Peyer's patch (tissue), 4 donors: ENCODE results near the gene LRRC75B. TPM values are rescaled to one million over a fixed set of nuclear protein-coding genes. Genes with fewer than 3 reads are reported as not detected.

Source experiments
- DNase-seq, 3 donors: peaks; one replicate each; pipeline ENCODE4 v3.0.0-alpha.2; 2017 to 2019
- H3K27ac ChIP-seq, 4 donors: fragments of 200-600 bp; sonication (generic); one replicate each; pipeline ENCODE4 v1.5.1; 2016 to 2019
- H3K27me3 ChIP-seq, 2 donors: fragments of 200-600 bp; sonication (generic); one replicate each; pipeline ENCODE4 v1.5.1; 2019
- H3K36me3 ChIP-seq, 3 donors: fragments of 200-600 bp; sonication (generic); one replicate each; pipeline ENCODE4 v1.5.1; 2016 to 2019
- H3K4me1 ChIP-seq, 4 donors: fragments of 200-600 bp; sonication (generic); one replicate each; pipeline ENCODE4 v1.5.1; 2016 to 2019
- H3K4me3 ChIP-seq, 4 donors: fragments of 200-600 bp; sonication (generic); 1 replicate in 3 of 4; 2 replicates in 1 of 4; pipeline ENCODE4 v1.5.1; 2016 to 2019; ENCODE audit warnings: mild to moderate bottlenecking in 1 of 4
- H3K9me3 ChIP-seq, 4 donors: fragments of 200-600 bp; sonication (generic); one replicate each; pipeline ENCODE4 v1.5.1; 2016 to 2019; ENCODE audit warnings: mild to moderate bottlenecking in 1 of 4
- CTCF ChIP-seq, 6 experiments: fragments of 450-650 bp in 4 of 6; fragments of 200-600 bp in 2 of 6; sonication (generic) in 1 of 6; IDR thresholded peaks; one replicate each; pipeline ENCODE4 v1.5.1; 2017 to 2019; ENCODE audit warnings: antibody characterized with exemption in 6 of 6, mild to moderate bottlenecking in 3 of 6, moderate library complexity in 1 of 6
- POLR2A ChIP-seq, 2 donors: fragments of 450-650 bp; IDR thresholded peaks; one replicate each; pipeline ENCODE4 v1.5.1; 2017; ENCODE audit warnings: antibody characterized with exemption in 2 of 2, mild to moderate bottlenecking in 2 of 2, moderate library complexity in 2 of 2
- total RNA-seq, 4 donors: library from RNA; depleted of rRNA; stranded (reverse); fragments of >200 nt; gene quantifications; one replicate each; pipeline ENCODE4 v1.1.0, GENCODE V29; 2016

LRRC75B gene
- total RNA-seq, 4 donors from 2014 or later = 18.2 to 127 (median 88.2) TPM

- no peak overlapping the region for H3K4me3 ChIP-seq
- H3K27ac ChIP-seq = peak overlapping the region in 1 of 4 donors; percentile 26
- peaks cover 0 to 19% (median 0%) of the 10 kb centered on the region in 4 donors for H3K4me1 ChIP-seq
- peak in 1 of 3 donors; percentile 6 for DNase-seq
- H3K36me3 ChIP-seq = peaks cover 0 to 25% (median 0%) of the 10 kb centered on the region in 3 donors
- TF ChIP-seq CTCF (IDR thresholded peaks at IDR 0.05) = no peak
- no peak for TF ChIP-seq POLR2A (IDR thresholded peaks at IDR 0.05)
- H3K27me3 ChIP-seq = no peaks in the 10 kb centered on the region
- no peaks in the 10 kb centered on the region for H3K9me3 ChIP-seq
These were observed 56.8 kb downstream of the LRRC75B start for GRCh38 chr22:24536089-24536488.

Other genes with a start within 250 kb of the LRRC75B start
- 1 to 10 TPM; 1.3 to 4.3 (median 2.6) TPM for gene ADORA2A, start 165.5 kb downstream of the LRRC75B start, total RNA-seq
- gene UPB1, start 97.7 kb downstream of the LRRC75B start, total RNA-seq = under 1 TPM in 1 of 4 donors, not detected in 3; 0.80 TPM
- gene GUCD1, start 37.9 kb downstream of the LRRC75B start, total RNA-seq = 100 to 1,000 TPM; 167 to 585 (median 458) TPM
- 100 to 1,000 TPM in 3 of 4 donors, 10 to 100 TPM in 1; 99.6 to 149 (median 131) TPM for gene SNRPD3, start 37.1 kb downstream of the LRRC75B start, total RNA-seq
- gene GGT1, start 10.1 kb upstream of the LRRC75B start, total RNA-seq = 100 to 1,000 TPM in 3 of 4 donors, 10 to 100 TPM in 1; 63.5 to 370 (median 238) TPM
- gene PIWIL3, start 181.6 kb upstream of the LRRC75B start, total RNA-seq = not detected
- 1 to 10 TPM; 1.4 to 3.3 (median 2.1) TPM for gene SGSM1, start 213.1 kb upstream of the LRRC75B start, total RNA-seq